PC-9 (cell line): ENCODE data around the gene WDCP.

Source experiments
- EZH2 ChIP-seq: fragments of 200-600 bp; sonication (generic); IDR thresholded peaks from 2 replicates; pipeline ENCODE4 v1.8.0; 2017; ENCODE audit warnings: antibody characterized with exemption, low read depth
- TF ChIP-seq, protein P1 (sequence below): fragments of 200-600 bp; sonication (generic); conservative IDR thresholded peaks from 2 replicates; pipeline ENCODE4 v1.6.1; 2017; ENCODE audit warnings: mixed run types, antibody characterized with exemption, mild to moderate bottlenecking, moderate library complexity

DNA sequence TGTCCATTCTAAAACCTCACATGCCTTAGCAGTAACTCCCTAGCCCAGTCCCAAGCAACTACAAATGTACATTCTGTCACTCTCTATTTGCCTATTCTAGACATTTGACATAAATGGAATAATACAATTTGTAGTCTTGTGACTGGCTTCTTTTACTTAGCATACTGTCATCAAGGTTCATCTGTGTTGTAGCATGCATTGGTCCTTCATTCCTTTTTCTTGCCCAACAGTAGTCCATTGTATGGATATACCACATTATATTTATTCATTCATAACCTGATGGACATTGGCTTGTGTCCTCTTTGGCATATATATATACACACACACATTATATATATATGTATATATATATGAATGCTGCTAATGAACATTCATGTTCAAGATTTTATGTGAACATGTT, 39.5 kb downstream of the WDCP start:
- TF ChIP-seq, protein P1, sequence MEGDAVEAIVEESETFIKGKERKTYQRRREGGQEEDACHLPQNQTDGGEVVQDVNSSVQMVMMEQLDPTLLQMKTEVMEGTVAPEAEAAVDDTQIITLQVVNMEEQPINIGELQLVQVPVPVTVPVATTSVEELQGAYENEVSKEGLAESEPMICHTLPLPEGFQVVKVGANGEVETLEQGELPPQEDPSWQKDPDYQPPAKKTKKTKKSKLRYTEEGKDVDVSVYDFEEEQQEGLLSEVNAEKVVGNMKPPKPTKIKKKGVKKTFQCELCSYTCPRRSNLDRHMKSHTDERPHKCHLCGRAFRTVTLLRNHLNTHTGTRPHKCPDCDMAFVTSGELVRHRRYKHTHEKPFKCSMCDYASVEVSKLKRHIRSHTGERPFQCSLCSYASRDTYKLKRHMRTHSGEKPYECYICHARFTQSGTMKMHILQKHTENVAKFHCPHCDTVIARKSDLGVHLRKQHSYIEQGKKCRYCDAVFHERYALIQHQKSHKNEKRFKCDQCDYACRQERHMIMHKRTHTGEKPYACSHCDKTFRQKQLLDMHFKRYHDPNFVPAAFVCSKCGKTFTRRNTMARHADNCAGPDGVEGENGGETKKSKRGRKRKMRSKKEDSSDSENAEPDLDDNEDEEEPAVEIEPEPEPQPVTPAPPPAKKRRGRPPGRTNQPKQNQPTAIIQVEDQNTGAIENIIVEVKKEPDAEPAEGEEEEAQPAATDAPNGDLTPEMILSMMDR = no peak
- TF ChIP-seq EZH2 = no peak
